ENCODE results near the gene ZBED4. TPM values are rescaled to one million over a fixed set of nuclear protein-coding genes. Genes with fewer than 3 reads are reported as not detected.

ZBED4 gene
- total and polyA plus RNA-seq, 2 experiments from 2014 or later = 11.1 to 18.4 TPM

DNA sequence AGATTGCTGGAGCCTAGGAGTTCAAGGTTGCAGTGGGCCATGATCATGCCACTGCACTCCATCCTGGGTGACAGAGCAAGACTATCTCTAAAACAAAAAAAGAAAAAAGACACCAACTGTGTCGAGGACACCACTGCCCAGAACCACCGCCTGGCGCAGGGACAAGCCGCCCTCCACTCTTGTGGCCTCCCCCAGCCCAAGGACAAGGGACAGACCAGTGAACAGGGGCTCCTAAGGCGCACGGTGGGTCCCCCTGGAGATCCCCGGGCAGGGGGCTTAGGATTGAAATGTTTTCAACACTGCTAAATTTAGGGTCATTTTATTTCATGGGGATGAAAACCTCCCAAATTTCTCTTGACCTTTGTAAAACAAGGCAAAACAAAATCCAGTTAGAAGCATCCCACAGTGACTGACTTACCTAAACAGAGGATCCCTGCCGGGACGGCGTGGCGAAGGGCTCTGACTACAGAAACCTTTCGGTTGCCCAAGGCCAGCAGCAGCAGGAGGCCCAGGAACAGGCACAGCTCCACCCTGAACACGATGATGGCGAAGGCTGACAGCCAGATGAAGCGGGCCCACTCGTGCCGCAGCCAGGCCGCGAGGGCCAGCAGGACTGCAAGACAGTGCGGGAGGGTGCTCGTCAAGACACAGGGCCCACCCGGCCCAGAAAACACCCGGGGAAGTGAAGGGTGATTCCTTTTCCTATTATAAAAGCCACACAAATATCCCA is 56.0 kb downstream of the ZBED4 start:
- H3K4me1 ChIP-seq (ENCODE audit: low read depth) = no peaks in the 10 kb centered on the region
- DNase-seq (ENCODE audit: low read depth in 1 of 2, low spot score in 1 of 2) = no peak
- no peak overlapping the region for H3K4me3 ChIP-seq
- H3K9me3 ChIP-seq (ENCODE audit: low read depth) = no peaks in the 10 kb centered on the region
- TF ChIP-seq, protein P1, sequence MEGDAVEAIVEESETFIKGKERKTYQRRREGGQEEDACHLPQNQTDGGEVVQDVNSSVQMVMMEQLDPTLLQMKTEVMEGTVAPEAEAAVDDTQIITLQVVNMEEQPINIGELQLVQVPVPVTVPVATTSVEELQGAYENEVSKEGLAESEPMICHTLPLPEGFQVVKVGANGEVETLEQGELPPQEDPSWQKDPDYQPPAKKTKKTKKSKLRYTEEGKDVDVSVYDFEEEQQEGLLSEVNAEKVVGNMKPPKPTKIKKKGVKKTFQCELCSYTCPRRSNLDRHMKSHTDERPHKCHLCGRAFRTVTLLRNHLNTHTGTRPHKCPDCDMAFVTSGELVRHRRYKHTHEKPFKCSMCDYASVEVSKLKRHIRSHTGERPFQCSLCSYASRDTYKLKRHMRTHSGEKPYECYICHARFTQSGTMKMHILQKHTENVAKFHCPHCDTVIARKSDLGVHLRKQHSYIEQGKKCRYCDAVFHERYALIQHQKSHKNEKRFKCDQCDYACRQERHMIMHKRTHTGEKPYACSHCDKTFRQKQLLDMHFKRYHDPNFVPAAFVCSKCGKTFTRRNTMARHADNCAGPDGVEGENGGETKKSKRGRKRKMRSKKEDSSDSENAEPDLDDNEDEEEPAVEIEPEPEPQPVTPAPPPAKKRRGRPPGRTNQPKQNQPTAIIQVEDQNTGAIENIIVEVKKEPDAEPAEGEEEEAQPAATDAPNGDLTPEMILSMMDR (IDR thresholded peaks at IDR 0.05; ENCODE audit: low read depth, low read length) = no peak
- peaks cover 8% of the 10 kb centered on the region for H3K36me3 ChIP-seq
- H3K27ac ChIP-seq = no peak overlapping the region
- H3K27me3 ChIP-seq = no peaks in the 10 kb centered on the region

DNA sequence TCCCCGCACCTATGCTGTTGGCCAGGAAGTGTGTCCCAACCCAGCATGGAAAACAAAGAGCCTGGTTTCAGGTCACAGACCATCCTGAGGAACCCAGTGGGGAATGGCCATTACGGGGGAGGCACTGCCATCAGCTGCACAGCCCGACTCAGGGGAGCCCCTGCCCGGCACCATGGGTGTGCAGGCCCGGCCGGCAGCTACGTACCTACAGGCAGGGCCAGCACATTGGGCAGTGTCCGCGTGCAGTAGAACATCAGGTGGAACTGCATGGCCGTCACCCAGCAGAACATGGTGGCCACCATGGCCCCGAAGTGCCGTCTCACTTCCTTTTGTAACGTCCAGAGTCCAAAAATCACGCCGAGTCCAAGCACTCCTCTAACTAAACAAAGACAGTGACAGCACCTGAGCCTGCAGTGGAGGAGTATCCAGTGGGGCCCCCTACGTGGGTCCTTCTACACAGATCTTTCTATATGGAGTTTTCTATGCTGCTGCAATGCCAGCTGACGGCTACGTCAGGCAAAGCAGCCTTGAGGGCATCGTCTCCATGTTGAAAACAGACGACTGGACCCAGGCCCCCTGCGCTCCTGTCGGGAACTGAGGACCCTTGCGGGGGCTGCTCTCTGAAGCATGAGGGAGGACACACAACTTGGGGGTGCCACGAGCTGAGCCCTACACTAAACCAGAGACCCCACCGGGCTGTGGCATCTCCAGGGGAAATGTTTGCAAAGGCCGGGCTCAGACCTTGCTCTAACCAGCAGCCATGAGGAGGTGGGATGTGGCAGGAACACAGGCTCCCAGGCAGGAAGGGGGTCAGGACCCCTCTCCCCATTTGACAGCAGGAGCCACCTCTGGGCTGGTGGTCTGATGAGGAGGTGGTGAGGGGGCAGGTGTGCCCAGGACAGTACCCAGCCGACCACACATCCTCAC is 56.8 kb downstream of the ZBED4 start:
- H3K4me3 ChIP-seq = no peak overlapping the region
- H3K27me3 ChIP-seq = no peaks in the 10 kb centered on the region
- peaks cover 8% of the 10 kb centered on the region for H3K36me3 ChIP-seq
- no peak for DNase-seq (ENCODE audit: low read depth in 1 of 2, low spot score in 1 of 2)
- TF ChIP-seq, protein P1 (IDR thresholded peaks at IDR 0.05; ENCODE audit: low read depth, low read length) = no peak
- H3K27ac ChIP-seq = no peak overlapping the region
- H3K4me1 ChIP-seq (ENCODE audit: low read depth) = no peaks in the 10 kb centered on the region
- H3K9me3 ChIP-seq (ENCODE audit: low read depth) = no peaks in the 10 kb centered on the region

DNA sequence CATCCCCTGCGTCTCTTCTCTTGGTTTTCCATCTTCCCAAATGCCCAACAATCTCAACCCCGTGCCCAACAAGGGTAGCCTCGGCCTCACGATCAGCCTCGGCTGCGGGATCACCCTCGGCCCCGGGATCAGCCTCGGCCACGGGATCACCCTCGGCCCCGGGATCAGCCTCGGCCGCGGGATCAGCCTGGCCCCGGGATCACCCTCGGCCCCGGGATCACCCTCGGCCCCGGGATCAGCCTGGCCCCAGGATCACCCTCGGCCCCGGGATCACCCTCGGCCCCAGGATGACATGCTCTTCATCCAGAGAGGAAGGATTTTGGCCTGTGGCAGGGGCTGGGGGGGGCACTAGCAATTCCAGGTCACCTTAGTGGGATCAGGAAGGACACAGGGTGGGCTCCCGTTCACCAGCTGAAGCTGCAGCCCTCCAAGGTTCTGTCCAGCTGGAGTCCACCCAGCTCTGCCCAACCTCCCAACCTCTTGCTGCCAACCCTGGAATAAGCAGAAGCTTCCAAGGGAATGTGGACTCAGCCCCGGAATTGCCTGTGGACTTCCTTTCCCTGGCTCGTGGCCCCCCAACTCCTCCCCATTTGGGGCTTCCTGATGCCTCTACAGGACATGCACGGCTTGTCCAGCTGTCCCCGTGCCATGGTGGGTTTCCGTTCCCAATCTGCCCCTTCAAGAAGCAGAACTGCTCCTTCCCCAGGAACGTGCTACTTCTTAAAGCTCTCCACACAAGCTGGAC is 58.4 kb downstream of the ZBED4 start:
- Histone ChIP-seq H3K4me1 (ENCODE audit: low read depth) (no peaks in the 10 kb centered on the region), H3K27me3 (no peaks in the 10 kb centered on the region), H3K36me3 (peaks cover 8% of the 10 kb centered on the region), H3K4me3 (no peak overlapping the region), H3K9me3 (ENCODE audit: low read depth) (no peaks in the 10 kb centered on the region), H3K27ac (no peak overlapping the region)
- TF ChIP-seq, protein P1 (IDR thresholded peaks at IDR 0.05; ENCODE audit: low read depth, low read length) = no peak
- DNase-seq (ENCODE audit: low read depth in 1 of 2, low spot score in 1 of 2) = no peak

DNA sequence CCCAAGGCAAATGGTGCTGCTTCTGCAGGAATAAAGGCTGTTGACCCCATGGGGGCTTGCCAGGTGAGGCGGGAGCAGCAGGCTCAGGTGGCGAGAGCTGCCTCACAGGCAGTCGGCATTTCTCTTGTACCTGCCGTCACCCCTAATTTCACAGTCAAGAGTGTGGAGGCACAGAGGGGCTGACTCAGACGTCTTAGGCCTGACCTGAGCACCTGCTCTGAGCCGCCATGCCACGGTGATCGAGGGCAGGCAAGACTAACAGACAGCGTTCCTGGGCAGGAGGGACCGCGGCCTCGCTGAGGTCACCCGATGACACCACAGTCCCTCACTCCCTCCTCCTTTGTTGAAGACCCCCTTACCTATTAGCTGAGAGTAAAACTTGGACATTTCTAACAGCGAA is 59.4 kb downstream of the ZBED4 start:
- Histone ChIP-seq H3K27me3 (no peaks in the 10 kb centered on the region), H3K9me3 (ENCODE audit: low read depth) (no peaks in the 10 kb centered on the region), H3K36me3 (peaks cover 4% of the 10 kb centered on the region), H3K27ac (no peak overlapping the region), H3K4me1 (ENCODE audit: low read depth) (no peaks in the 10 kb centered on the region), H3K4me3 (no peak overlapping the region)
- TF ChIP-seq, protein P1 (IDR thresholded peaks at IDR 0.05; ENCODE audit: low read depth, low read length) = no peak
- DNase-seq (ENCODE audit: low read depth in 1 of 2, low spot score in 1 of 2) = no peak

DNA sequence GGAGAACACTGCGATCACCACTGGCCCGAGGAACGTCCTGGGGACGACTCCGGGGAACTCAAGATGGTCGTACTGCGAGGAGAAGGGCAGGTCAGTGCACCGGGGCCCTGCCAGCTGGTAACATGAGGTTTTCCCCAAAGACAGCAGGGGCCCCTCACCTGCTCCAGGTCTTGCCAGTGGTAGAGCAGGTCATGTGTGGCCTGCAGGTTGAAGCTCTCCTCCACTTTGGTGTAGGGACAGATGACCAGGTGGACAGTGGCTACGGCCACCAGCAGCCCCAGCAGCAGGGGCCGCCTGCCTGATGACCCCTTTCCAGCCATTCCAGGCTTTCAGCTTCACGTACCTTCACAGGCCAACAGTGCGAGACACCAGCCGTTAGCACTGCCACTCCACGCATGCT is 59.8 kb downstream of the ZBED4 start:
- TF ChIP-seq, protein P1 (IDR thresholded peaks at IDR 0.05; ENCODE audit: low read depth, low read length) = no peak
- no peak for DNase-seq (ENCODE audit: low read depth in 1 of 2, low spot score in 1 of 2)
- Histone ChIP-seq H3K36me3 (peaks cover 4% of the 10 kb centered on the region), H3K27me3 (no peaks in the 10 kb centered on the region), H3K4me3 (no peak overlapping the region), H3K4me1 (ENCODE audit: low read depth) (no peaks in the 10 kb centered on the region), H3K27ac (no peak overlapping the region), H3K9me3 (ENCODE audit: low read depth) (no peaks in the 10 kb centered on the region)

All from cardiac muscle cell (in vitro differentiated cells and primary cell).